HepG2 (cell line): ENCODE data around the gene ATOSB. TPM values are rescaled to one million over a fixed set of nuclear protein-coding genes. Genes with fewer than 3 reads are reported as not detected.
A peak's percentile ranks its signal among the peaks of the same experiment; 100 is the strongest.

Experiments
- AHR ChIP-seq: IDR thresholded peaks from 2 replicates; pipeline ENCODE4 v1.6.1; 2018; ENCODE audit warnings: missing genetic modification reagents, missing compliant biosample characterization
- DNMT3B ChIP-seq: conservative IDR thresholded peaks from 2 replicates; pipeline ENCODE4 v1.6.1; 2016; ENCODE audit warnings: missing biosample characterization, control low read depth
- HCFC1 ChIP-seq: fragments of 150-350 bp; IDR thresholded peaks from 2 replicates; pipeline ENCODE4 v1.6.1; 2014; ENCODE audit warnings: low read depth, low read length
- IRX3 ChIP-seq: sonication (generic); formaldehyde crosslinking; IDR thresholded peaks from 2 replicates; pipeline ENCODE4 v1.8.1; 2023; ENCODE audit warnings: mild to moderate bottlenecking, low read depth, missing genetic modification reagents, borderline replicate concordance
- NFYC ChIP-seq: IDR thresholded peaks from 2 replicates; pipeline ENCODE4 v1.6.1; 2016; ENCODE audit warnings: missing genetic modification reagents, missing compliant biosample characterization
- NR3C1 ChIP-seq: sonication (generic); formaldehyde crosslinking; IDR thresholded peaks from 2 replicates; pipeline ENCODE4 v1.4.0; 2020; ENCODE audit warnings: missing genetic modification reagents
- SRSF4 ChIP-seq: fragments of 200-400 bp; formaldehyde crosslinking; IDR thresholded peaks from one replicate; pipeline ENCODE4 v1.6.1; 2018; ENCODE audit warnings: mild to moderate bottlenecking, low read depth, low read length, moderate library complexity; ENCODE audit not compliant: poor library complexity, severe bottlenecking
- YEATS4 ChIP-seq: sonication (generic); formaldehyde crosslinking; IDR thresholded peaks from 2 replicates; pipeline ENCODE4 v1.4.0; 2020; ENCODE audit warnings: missing genetic modification reagents, borderline replicate concordance
- ZNF180 ChIP-seq: sonication (generic); formaldehyde crosslinking; IDR thresholded peaks from 2 replicates; pipeline ENCODE4 v1.4.0; 2020; ENCODE audit warnings: low read depth, missing genetic modification reagents, borderline replicate concordance
- ZNF337 ChIP-seq: sonication (generic); formaldehyde crosslinking; IDR thresholded peaks from 2 replicates; pipeline ENCODE4 v1.5.1; 2020; ENCODE audit warnings: missing genetic modification reagents, low read depth, mild to moderate bottlenecking, borderline replicate concordance
- ZZZ3 ChIP-seq: sonication (generic); formaldehyde crosslinking; IDR thresholded peaks from 2 replicates; pipeline ENCODE4 v1.4.0; 2020; ENCODE audit warnings: missing genetic modification reagents, mild to moderate bottlenecking, borderline replicate concordance
- polyA plus RNA-seq, 8 experiments: library from polyadenylated mRNA; depleted of rRNA in 3 of 8; stranded (reverse) in 7 of 8; unstranded in 1 of 8; fragments of >200 nt; fragmentation: Illumina TruSeq in 4 of 8; extraction: Trizol in 4 of 8; gene quantifications; 2 replicates each; pipeline versions ENCODE4 v1.2.1 to v1.2.3, GENCODE V29; 2011 to 2016; ENCODE audit warnings: low read depth in 4 of 8, missing spikeins in 1 of 8, mixed read lengths in 1 of 8; ENCODE audit not compliant: insufficient read depth in 1 of 8
- total RNA-seq, 5 experiments: library from RNA; depleted of rRNA; stranded (reverse); fragments of >200 nt; fragmentation: Illumina TruSeq; extraction: Trizol; gene quantifications; 2 replicates each; pipeline ENCODE4 v1.2.3, GENCODE V29; 2016; ENCODE audit warnings: low read depth in 1 of 5
- TF ChIP-seq, protein P1 (sequence below): fragments of 450-650 bp; IDR thresholded peaks from 2 replicates; pipeline ENCODE4 v1.6.1; 2016
- TF ChIP-seq, protein P2 (sequence below): sonication (generic); formaldehyde crosslinking; IDR thresholded peaks from 2 replicates; pipeline ENCODE4 v1.5.1; 2020; ENCODE audit warnings: missing genetic modification reagents, mild to moderate bottlenecking, borderline replicate concordance
- TF ChIP-seq, protein P3 (sequence below): sonication (generic); formaldehyde crosslinking; IDR thresholded peaks from 2 replicates; pipeline ENCODE4 v1.8.1; 2023; ENCODE audit warnings: mild to moderate bottlenecking, moderate library complexity, missing genetic modification reagents
- TF ChIP-seq, protein P4 (sequence below): sonication (generic); formaldehyde crosslinking; IDR thresholded peaks from 2 replicates; pipeline ENCODE4 v1.4.0; 2020; ENCODE audit warnings: missing genetic modification reagents
- TF ChIP-seq, protein P5 (sequence below): sonication (generic); formaldehyde crosslinking; IDR thresholded peaks from 2 replicates; pipeline ENCODE4 v1.5.1; 2020; ENCODE audit warnings: missing genetic modification reagents, mild to moderate bottlenecking, borderline replicate concordance
- TF ChIP-seq, protein P6 (sequence below): sonication (generic); formaldehyde crosslinking; IDR thresholded peaks from 2 replicates; pipeline ENCODE4 v1.4.0; 2020; ENCODE audit warnings: missing genetic modification reagents, mild to moderate bottlenecking, borderline replicate concordance

Gene ATOSB
- total and polyA plus RNA-seq, 2 of the 13 experiments (the other 11 are each of a cell fraction or from before 2014, with no cell fraction given): 1.9 to 6.4 TPM

DNA sequence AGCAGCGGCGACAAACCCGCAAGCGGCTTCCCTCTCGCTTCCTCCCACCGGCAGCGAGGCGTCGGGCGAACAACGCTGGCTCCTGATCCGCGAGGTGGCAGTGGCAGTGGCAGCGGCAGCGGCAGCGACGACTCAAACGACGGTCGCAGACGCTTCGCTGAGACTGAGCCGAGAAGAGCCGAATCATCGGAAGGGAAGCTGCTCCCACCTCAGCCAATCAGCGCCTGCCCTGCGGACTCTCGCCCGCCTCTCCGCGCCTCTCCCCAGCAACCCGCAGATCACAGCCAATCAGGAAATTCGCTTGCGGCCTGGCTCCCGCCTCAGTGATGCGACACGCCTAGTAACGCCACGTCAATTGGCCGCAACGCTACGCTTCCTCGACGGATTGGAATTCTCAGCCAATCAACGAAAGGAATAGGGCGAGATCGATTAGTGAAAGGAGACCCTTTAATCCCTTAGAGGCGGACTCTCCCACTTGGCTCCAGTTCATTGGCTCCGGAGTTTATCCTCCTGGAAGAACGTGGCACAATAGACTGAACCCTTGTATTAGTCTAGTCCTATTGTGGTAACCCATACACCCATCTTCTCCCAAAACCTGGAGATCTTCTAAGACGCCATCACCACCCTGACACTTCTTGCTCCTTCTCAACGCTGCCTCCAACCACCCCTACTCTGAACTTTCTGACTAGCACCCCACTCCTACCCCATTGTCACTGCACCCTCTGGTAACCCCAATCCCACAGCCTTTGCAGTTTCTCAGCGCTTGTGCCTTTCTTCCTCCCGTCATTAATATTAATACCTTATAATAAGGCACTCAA, 43.0 kb downstream of the ATOSB start, which contains the start of gene VCP (continued):
- TF ChIP-seq, protein P1, sequence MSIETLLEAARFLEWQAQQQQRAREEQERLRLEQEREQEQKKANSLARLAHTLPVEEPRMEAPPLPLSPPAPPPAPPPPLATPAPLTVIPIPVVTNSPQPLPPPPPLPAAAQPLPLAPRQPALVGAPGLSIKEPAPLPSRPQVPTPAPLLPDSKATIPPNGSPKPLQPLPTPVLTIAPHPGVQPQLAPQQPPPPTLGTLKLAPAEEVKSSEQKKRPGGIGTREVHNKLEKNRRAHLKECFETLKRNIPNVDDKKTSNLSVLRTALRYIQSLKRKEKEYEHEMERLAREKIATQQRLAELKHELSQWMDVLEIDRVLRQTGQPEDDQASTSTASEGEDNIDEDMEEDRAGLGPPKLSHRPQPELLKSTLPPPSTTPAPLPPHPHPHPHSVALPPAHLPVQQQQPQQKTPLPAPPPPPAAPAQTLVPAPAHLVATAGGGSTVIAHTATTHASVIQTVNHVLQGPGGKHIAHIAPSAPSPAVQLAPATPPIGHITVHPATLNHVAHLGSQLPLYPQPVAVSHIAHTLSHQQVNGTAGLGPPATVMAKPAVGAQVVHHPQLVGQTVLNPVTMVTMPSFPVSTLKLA: no peak
- peak; percentile 73; the same call in 1 of the 2 replicates for TF ChIP-seq DNMT3B
- peak; percentile 92 for TF ChIP-seq SRSF4
- TF ChIP-seq HCFC1: no peak; the same call in 1 of the 2 replicates
- TF ChIP-seq, protein P2, sequence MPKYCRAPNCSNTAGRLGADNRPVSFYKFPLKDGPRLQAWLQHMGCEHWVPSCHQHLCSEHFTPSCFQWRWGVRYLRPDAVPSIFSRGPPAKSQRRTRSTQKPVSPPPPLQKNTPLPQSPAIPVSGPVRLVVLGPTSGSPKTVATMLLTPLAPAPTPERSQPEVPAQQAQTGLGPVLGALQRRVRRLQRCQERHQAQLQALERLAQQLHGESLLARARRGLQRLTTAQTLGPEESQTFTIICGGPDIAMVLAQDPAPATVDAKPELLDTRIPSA: no peak; the same call in 1 of the 2 replicates
- TF ChIP-seq, protein P3, sequence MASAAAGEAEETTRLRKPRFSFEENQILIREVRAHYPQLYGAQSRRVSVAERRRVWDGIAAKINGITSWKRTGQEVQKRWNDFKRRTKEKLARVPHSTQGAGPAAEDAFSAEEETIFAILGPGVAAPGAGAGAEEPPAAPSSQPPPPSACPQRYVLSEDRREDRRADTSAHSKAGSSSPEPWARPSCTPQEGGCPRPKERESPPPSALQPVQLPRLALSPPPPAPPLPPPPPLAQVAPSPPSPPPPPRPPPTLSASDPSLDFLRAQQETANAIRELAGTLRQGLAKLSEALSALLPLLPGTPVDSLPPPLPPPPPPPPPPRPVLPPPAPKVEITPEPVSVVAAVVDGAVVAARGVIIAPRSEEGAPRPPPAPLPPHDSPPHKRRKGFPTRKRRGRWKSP (CRISPR knock-in tag): 0 out of 2 replicates have a peak, but pooled peaks have one; percentile 14
- 0 out of 2 replicates have a peak, but pooled peaks have one; percentile 57 for TF ChIP-seq IRX3 (CRISPR knock-in tag)
- TF ChIP-seq, protein P4, sequence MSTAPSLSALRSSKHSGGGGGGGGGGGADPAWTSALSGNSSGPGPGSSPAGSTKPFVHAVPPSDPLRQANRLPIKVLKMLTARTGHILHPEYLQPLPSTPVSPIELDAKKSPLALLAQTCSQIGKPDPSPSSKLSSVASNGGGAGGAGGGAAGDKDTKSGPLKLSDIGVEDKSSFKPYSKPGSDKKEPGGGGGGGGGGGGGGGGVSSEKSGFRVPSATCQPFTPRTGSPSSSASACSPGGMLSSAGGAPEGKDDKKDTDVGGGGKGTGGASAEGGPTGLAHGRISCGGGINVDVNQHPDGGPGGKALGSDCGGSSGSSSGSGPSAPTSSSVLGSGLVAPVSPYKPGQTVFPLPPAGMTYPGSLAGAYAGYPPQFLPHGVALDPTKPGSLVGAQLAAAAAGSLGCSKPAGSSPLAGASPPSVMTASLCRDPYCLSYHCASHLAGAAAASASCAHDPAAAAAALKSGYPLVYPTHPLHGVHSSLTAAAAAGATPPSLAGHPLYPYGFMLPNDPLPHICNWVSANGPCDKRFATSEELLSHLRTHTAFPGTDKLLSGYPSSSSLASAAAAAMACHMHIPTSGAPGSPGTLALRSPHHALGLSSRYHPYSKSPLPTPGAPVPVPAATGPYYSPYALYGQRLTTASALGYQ (CRISPR knock-in tag): no peak; the same call in 1 of the 2 replicates
- peak; percentile 34; the same call in 1 of the 2 replicates for TF ChIP-seq YEATS4 (CRISPR knock-in tag)
- TF ChIP-seq, protein P5, sequence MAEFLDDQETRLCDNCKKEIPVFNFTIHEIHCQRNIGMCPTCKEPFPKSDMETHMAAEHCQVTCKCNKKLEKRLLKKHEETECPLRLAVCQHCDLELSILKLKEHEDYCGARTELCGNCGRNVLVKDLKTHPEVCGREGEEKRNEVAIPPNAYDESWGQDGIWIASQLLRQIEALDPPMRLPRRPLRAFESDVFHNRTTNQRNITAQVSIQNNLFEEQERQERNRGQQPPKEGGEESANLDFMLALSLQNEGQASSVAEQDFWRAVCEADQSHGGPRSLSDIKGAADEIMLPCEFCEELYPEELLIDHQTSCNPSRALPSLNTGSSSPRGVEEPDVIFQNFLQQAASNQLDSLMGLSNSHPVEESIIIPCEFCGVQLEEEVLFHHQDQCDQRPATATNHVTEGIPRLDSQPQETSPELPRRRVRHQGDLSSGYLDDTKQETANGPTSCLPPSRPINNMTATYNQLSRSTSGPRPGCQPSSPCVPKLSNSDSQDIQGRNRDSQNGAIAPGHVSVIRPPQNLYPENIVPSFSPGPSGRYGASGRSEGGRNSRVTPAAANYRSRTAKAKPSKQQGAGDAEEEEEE (CRISPR knock-in tag): no peak
- TF ChIP-seq NFYC (CRISPR knock-in tag): peak; percentile 98
- TF ChIP-seq ZNF337: 0 out of 2 replicates have a peak, but pooled peaks have one; percentile 38
- TF ChIP-seq ZNF180 (CRISPR knock-in tag): 0 out of 2 replicates have a peak, but pooled peaks have one; percentile 80
- TF ChIP-seq ZZZ3: no peak
- 0 out of 2 replicates have a peak, but pooled peaks have one; percentile 58 for TF ChIP-seq AHR (CRISPR knock-in tag)
- TF ChIP-seq, protein P6, sequence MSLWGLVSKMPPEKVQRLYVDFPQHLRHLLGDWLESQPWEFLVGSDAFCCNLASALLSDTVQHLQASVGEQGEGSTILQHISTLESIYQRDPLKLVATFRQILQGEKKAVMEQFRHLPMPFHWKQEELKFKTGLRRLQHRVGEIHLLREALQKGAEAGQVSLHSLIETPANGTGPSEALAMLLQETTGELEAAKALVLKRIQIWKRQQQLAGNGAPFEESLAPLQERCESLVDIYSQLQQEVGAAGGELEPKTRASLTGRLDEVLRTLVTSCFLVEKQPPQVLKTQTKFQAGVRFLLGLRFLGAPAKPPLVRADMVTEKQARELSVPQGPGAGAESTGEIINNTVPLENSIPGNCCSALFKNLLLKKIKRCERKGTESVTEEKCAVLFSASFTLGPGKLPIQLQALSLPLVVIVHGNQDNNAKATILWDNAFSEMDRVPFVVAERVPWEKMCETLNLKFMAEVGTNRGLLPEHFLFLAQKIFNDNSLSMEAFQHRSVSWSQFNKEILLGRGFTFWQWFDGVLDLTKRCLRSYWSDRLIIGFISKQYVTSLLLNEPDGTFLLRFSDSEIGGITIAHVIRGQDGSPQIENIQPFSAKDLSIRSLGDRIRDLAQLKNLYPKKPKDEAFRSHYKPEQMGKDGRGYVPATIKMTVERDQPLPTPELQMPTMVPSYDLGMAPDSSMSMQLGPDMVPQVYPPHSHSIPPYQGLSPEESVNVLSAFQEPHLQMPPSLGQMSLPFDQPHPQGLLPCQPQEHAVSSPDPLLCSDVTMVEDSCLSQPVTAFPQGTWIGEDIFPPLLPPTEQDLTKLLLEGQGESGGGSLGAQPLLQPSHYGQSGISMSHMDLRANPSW (CRISPR knock-in tag): no peak
- no peak for TF ChIP-seq NR3C1
